Measurements from ENCODE around the gene TAF7. TPM values are rescaled to one million over a fixed set of nuclear protein-coding genes. Genes with fewer than 3 reads are reported as not detected.

Gene TAF7, protein sequence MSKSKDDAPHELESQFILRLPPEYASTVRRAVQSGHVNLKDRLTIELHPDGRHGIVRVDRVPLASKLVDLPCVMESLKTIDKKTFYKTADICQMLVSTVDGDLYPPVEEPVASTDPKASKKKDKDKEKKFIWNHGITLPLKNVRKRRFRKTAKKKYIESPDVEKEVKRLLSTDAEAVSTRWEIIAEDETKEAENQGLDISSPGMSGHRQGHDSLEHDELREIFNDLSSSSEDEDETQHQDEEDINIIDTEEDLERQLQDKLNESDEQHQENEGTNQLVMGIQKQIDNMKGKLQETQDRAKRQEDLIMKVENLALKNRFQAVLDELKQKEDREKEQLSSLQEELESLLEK
- total RNA-seq, result 10 to 100 TPM; 45.2 to 54.4 TPM

DNA sequence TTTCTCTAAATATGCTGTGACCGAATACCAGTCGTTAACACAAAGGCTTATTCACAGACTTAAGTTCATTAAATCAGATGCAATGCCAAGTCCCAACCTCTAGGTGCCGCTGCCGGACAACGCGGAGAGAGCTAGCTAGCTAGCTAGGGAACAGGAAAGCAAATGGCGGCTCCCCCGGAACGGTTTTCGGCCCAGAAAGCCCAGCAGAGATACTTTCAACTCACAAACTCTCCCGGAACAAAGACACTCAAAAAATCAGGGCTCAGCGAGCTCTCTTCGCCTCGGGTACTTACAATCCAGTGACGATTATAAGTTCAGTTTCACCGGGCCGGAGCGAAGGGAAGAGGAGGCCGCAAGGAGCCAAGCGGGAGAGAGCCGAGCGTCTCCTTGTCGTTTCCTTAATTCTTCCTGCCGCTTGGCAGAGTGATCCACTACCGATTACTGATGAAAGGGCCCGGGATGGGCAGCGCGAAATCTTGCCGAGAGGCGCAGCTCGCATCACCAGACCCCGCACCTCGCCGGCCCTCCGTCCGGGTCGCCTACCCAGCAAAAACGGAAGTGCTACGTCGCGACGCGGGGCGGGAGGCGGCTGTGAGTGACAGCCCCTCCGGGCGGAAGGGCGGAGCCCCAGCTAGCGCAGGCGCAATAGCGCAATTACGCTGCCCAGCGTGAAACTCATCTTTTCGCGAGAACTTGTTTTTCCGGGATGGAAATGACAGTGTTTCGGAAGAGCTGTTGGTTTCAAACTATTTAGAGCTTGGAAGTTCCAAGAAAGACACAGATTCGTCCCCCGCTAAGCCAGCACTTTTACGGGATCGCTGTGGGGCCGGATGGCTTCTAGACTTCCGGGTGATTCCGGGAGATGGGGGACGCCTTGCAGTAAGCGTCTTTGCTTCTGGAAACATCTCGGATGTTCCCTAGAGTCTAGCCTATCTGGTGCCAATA is at the start of gene TAF7:
TSS of gene TAF7 (minus strand) at position 560 of the 945 bp plus-strand sequence. CDS start 740 bp downstream, outside the sequence.
- Mint-ChIP-seq H3K27ac (peak within 1 kb of the TSS; percentile 100), H3K4me1 (peaks cover 23% of the 10 kb centered on the region), H3K9me3 (ENCODE audit: low read depth) (peaks cover 32% of the 10 kb centered on the region), H3K4me3 (peak within 1 kb of the TSS; percentile 91), H3K36me3 (ENCODE audit: low read depth) (peaks cover 62% of the 10 kb centered on the region), H3K27me3 (peaks cover 2% of the 10 kb centered on the region)
- ChIA-PET POLR2A (interaction anchor here (0.8 to 1.4 kb wide), 3 partner anchors 10 to 50 kb away, joined by 3 to 4 read pairs (median 4); partner anchors contain the start of gene PCDHGB3), CTCF (interaction anchor here (0.5 to 3.6 kb wide), 31 partner anchors 8 to 1693 kb away, joined by 3 to 25 read pairs (median 4); partner anchors contain the start of genes PCDHGA1, PCDHGA10, PCDHGA11 and PCDHGA12)
- ATAC-seq (peak; percentile 96), DNase-seq (peak; percentile 96)
- intact Hi-C loops (cut with DNase I, micrococcal nuclease), result loop anchor here (1.0 to 10.0 kb wide), 13 partner anchors 62 to 920 kb away; partner anchors contain the start of genes ANKHD1 (in 1 of the 2), DELE1 (in 1 of the 2), DIAPH1 (in 1 of the 2) and HDAC3 (in 1 of the 2)

DNA sequence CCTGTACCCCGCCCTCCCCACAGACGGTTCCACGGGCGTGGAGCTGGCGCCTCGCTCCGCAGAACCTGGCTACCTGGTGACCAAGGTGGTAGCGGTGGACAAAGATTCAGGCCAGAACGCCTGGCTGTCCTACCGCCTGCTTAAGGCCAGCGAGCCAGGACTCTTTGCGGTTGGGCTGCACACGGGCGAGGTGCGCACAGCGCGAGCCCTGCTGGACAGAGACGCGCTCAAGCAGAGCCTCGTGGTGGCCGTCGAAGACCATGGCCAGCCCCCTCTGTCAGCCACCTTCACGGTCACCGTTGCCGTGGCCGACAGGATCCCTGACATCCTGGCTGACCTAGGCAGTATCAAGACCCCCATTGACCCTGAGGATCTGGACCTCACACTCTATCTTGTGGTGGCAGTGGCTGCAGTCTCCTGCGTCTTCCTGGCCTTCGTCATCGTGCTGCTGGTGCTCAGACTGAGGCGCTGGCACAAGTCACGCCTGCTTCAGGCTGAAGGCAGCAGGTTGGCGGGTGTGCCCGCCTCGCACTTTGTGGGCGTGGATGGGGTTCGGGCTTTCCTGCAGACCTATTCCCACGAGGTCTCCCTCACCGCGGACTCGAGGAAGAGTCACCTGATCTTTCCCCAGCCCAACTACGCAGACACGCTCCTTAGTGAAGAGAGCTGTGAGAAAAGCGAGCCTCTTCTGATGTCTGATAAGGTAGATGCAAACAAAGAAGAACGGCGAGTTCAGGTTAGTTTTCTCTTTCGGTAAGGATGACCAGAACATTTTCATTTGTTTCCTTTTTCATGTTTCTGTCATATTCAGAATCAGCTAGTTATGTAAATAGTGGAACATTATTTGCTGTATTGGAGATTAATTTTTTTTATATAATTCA is 45.7 kb upstream of the TAF7 start:
- H3K27me3 Mint-ChIP-seq, result peaks cover 69% of the 10 kb centered on the region
- H3K36me3 Mint-ChIP-seq (ENCODE audit: low read depth), result peaks cover 38% of the 10 kb centered on the region
- ATAC-seq, result no peak
- peaks cover 3% of the 10 kb centered on the region for H3K4me1 Mint-ChIP-seq
- intact Hi-C loops (cut with DNase I, micrococcal nuclease), result loop anchor here (10.0 kb wide), 4 partner anchors 121 to 571 kb away; partner anchors contain the start of genes PCDHA12 (in 1 of the 2), PCDHA2 (in 1 of the 2), PCDHA8 (in 1 of the 2) and PCDHA9 (in 1 of the 2)
- no peak overlapping the region for H3K27ac Mint-ChIP-seq
- no peak for DNase-seq
- POLR2A ChIA-PET, result no interaction called here
- peaks cover 28% of the 10 kb centered on the region for H3K9me3 Mint-ChIP-seq (ENCODE audit: low read depth)
- CTCF ChIA-PET, result no interaction called here
- no peak overlapping the region for H3K4me3 Mint-ChIP-seq

DNA sequence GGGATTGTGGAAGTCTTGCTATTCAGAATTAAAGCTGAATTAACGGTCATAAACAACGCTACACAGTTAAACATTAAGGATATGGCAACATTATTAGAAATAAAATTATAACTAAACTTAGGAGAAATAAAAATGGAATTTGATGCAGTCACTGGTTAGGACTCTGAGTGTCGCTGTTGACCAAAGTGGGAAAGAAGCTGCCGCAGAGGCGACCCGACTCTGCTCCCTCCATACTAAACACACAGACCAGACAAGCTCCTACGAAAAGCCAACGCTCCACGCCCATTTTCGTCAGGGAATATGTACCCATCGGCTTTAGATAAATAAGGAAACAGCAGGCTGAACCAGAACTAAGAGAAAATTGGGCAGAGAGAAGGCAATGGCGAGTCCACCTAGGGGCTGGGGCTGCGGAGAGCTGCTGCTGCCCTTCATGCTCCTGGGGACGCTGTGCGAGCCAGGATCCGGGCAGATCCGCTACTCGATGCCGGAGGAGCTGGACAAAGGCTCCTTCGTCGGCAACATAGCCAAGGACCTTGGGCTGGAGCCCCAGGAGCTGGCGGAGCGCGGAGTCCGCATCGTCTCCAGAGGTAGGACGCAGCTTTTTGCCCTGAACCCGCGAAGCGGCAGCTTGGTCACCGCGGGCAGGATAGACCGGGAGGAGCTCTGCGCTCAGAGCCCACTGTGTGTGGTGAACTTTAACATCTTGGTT is 43.5 kb upstream of the TAF7 start, which contains the start of gene PCDHGA5:
TSS of gene PCDHGA5 (plus strand) at position 211 of the 709 bp plus-strand sequence. CDS start at position 380, 169 bp downstream.
- Mint-ChIP-seq H3K36me3 (ENCODE audit: low read depth) (peaks cover 38% of the 10 kb centered on the region), H3K4me3 (no peak within 1 kb of the TSS), H3K4me1 (peaks cover 2% of the 10 kb centered on the region), H3K9me3 (ENCODE audit: low read depth) (peaks cover 40% of the 10 kb centered on the region), H3K27ac (no peak within 1 kb of the TSS), H3K27me3 (peaks cover 71% of the 10 kb centered on the region)
- ATAC-seq, result no peak
- no peak for DNase-seq
- POLR2A ChIA-PET, result no interaction called here
- CTCF ChIA-PET, result interaction anchor here (0.6 to 1.7 kb wide), 7 partner anchors 9 to 188 kb away, joined by 3 to 4 read pairs (median 3); partner anchors contain the start of genes PCDHGA2, PCDHGA4 and PCDHGB6
- intact Hi-C loops (cut with DNase I, micrococcal nuclease), result loop anchor here (5.0 to 10.0 kb wide), 5 partner anchors 119 to 569 kb away; partner anchors contain the start of genes PCDHA12 (in 1 of the 2), PCDHA2 (in 1 of the 2), PCDHA8 (in 1 of the 2) and PCDHA9 (in 1 of the 2)

DNA sequence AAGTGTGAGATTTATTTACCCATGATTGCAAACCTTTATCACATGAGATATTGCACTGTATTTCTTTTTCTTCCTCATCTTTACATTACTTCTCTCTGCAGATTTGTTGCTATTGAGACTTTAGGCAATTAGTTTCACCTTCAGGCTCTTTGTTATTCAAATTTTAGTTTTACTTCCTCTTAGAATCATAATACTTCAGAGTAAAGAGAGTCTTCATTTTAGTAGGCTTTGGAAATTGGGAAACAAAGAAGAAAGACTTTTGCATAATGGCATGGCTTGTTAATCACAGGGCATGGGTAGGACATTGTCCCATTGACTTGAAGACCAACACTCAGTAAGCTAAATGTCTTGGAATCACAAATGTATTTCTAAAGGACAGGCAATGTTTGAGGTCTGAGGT is 42.1 kb upstream of the TAF7 start:
- Mint-ChIP-seq H3K27me3 (peaks cover 73% of the 10 kb centered on the region), H3K36me3 (ENCODE audit: low read depth) (peaks cover 38% of the 10 kb centered on the region), H3K27ac (no peak overlapping the region), H3K4me3 (no peak overlapping the region), H3K4me1 (peaks cover 2% of the 10 kb centered on the region), H3K9me3 (ENCODE audit: low read depth) (peaks cover 40% of the 10 kb centered on the region)
- POLR2A ChIA-PET, result no interaction called here
- CTCF ChIA-PET, result interaction anchor here (0.5 to 1.0 kb wide), 3 partner anchors 150 to 1429 kb away, joined by 3 read pairs; no protein-coding TSS in a partner anchor
- intact Hi-C loops (cut with DNase I, micrococcal nuclease), result loop anchor here (1.0 to 10.0 kb wide), 6 partner anchors 12 to 568 kb away; partner anchors contain the start of genes PCDHA12 (in 1 of the 2), PCDHA2 (in 1 of the 2), PCDHA8 (in 1 of the 2) and PCDHA9 (in 1 of the 2)
- ATAC-seq (no peak), DNase-seq (no peak)

DNA sequence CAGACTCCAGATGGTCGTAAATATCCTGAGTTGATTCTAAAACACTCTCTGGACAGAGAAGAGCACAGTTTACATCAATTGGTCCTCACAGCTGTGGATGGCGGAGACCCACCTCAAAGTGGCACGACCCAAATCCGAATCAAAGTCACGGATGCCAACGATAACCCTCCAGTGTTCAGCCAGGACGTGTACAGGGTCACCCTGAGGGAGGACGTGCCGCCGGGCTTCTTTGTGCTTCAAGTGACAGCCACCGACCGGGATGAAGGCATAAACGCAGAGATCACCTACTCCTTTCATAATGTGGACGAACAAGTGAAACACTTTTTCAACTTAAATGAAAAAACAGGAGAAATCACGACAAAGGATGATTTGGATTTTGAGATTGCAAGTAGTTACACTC is 40.1 kb upstream of the TAF7 start:
- peaks cover 34% of the 10 kb centered on the region for H3K36me3 Mint-ChIP-seq (ENCODE audit: low read depth)
- peaks cover 38% of the 10 kb centered on the region for H3K9me3 Mint-ChIP-seq (ENCODE audit: low read depth)
- intact Hi-C loops (cut with DNase I, micrococcal nuclease), result loop anchor here (5.0 to 10.0 kb wide), 5 partner anchors 116 to 566 kb away; partner anchors contain the start of genes PCDHA12 (in 1 of the 2), PCDHA2 (in 1 of the 2), PCDHA8 (in 1 of the 2) and PCDHA9 (in 1 of the 2)
- ATAC-seq (no peak), DNase-seq (no peak)
- no peak overlapping the region for H3K4me3 Mint-ChIP-seq
- CTCF ChIA-PET, result interaction anchor here (1.1 kb wide), 1 partner anchor 25 kb away, joined by 3 read pairs; no protein-coding TSS in a partner anchor
- POLR2A ChIA-PET, result no interaction called here
- H3K4me1 Mint-ChIP-seq, result peaks cover 2% of the 10 kb centered on the region
- peaks cover 80% of the 10 kb centered on the region for H3K27me3 Mint-ChIP-seq
- H3K27ac Mint-ChIP-seq, result no peak overlapping the region

DNA sequence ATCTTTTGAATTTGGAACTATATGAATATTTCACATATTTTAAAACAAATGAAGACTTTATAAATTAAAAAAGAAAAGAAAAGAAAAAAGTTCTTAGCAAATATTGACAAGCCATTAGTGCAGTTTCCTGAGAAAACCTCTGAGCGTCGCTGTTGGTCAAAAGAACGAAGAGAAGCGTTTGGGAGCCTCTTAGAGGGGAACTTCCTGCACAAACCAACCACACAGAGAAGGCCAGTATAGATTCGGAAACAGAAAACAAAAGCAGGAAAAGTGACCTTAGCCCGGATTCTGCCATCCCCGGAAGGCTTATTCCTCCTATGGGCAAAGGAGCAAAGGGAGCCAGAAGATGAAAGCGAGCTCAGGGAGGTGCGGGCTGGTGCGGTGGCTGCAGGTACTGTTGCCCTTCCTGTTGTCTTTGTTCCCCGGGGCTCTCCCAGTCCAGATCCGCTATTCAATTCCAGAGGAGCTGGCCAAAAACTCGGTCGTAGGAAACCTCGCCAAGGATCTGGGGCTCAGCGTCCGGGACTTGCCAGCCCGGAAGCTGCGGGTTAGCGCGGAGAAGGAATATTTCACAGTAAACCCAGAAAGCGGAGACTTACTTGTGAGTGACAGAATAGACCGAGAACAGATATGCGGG is 39.3 kb upstream of the TAF7 start, which contains the start of gene PCDHGB2:
TSS of gene PCDHGB2 (plus strand) at position 205 of the 637 bp plus-strand sequence. CDS start at position 347, 142 bp downstream.
- Mint-ChIP-seq H3K27ac (no peak within 1 kb of the TSS), H3K4me1 (peaks cover 2% of the 10 kb centered on the region), H3K9me3 (ENCODE audit: low read depth) (peaks cover 32% of the 10 kb centered on the region), H3K36me3 (ENCODE audit: low read depth) (peaks cover 26% of the 10 kb centered on the region), H3K27me3 (peaks cover 76% of the 10 kb centered on the region), H3K4me3 (peak within 1 kb of the TSS; percentile 61)
- POLR2A ChIA-PET, result no interaction called here
- intact Hi-C loops (cut with DNase I, micrococcal nuclease), result loop anchor here (5.0 to 10.0 kb wide), 5 partner anchors 115 to 565 kb away; partner anchors contain the start of genes PCDHA12 (in 1 of the 2), PCDHA2 (in 1 of the 2), PCDHA8 (in 1 of the 2) and PCDHA9 (in 1 of the 2)
- CTCF ChIA-PET, result interaction anchor here (1.0 to 2.4 kb wide), 5 partner anchors 10 to 204 kb away, joined by 3 to 6 read pairs (median 4); partner anchors contain the start of gene PCDHGA12
- DNase-seq (no peak), ATAC-seq (peak; percentile 19)

DNA sequence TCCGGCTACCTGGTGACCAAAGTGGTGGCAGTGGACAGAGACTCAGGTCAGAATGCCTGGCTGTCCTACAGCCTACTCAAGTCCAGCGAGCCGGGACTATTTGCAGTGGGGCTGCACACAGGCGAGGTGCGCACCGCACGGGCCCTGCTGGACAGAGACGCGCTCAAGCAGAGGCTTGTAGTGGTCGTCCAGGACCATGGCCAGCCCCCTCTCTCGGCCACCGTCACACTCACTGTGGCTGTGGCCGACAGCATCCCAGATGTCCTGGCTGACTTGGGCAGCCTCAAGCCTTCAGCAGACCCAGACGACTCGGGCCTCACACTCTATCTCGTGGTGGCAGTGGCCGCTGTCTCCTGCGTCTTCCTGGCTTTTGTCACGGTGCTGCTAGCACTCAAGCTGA is 36.4 kb upstream of the TAF7 start:
- Mint-ChIP-seq H3K4me1 (peaks cover 2% of the 10 kb centered on the region), H3K36me3 (ENCODE audit: low read depth) (peaks cover 19% of the 10 kb centered on the region)
- CTCF ChIA-PET, result interaction anchor here (0.6 to 1.5 kb wide), 2 partner anchors 63 to 207 kb away, joined by 3 to 5 read pairs; no protein-coding TSS in a partner anchor

DNA sequence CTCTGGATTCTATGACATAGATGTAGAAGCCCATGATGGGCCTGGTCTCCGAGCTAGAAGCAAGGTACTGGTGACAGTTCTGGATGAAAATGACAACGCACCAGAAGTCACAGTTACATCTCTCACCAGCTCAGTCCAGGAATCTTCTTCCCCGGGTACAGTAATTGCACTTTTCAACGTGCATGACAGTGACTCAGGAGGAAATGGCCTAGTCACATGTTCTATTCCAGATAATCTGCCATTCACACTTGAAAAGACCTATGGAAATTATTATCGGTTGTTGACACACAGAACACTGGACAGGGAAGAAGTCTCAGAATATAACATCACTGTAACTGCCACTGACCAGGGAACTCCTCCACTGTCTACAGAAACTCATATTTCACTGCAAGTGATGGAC is 35.5 kb upstream of the TAF7 start:
- H3K27me3 Mint-ChIP-seq, result peaks cover 70% of the 10 kb centered on the region
- intact Hi-C loops (cut with DNase I, micrococcal nuclease), result no loop called here
- peaks cover 17% of the 10 kb centered on the region for H3K36me3 Mint-ChIP-seq (ENCODE audit: low read depth)
- peaks cover 2% of the 10 kb centered on the region for H3K4me1 Mint-ChIP-seq
- ChIA-PET POLR2A (no interaction called here), CTCF (interaction anchor here (0.6 to 2.0 kb wide), 9 partner anchors 22 to 208 kb away, joined by 3 to 8 read pairs (median 5); partner anchors contain the start of genes PCDHGA12 and TAF7)
- ATAC-seq (no peak), DNase-seq (no peak)
- H3K27ac Mint-ChIP-seq, result no peak overlapping the region
- H3K4me3 Mint-ChIP-seq, result no peak overlapping the region
- peaks cover 19% of the 10 kb centered on the region for H3K9me3 Mint-ChIP-seq (ENCODE audit: low read depth)

More for the DNA sequence above, 36.4 kb upstream of the TAF7 start:
- Mint-ChIP-seq H3K27me3 (peaks cover 70% of the 10 kb centered on the region), H3K9me3 (ENCODE audit: low read depth) (peaks cover 22% of the 10 kb centered on the region), H3K4me3 (no peak overlapping the region), H3K27ac (no peak overlapping the region)
- DNase-seq (no peak), ATAC-seq (no peak)
- intact Hi-C loops (cut with DNase I, micrococcal nuclease), result no loop called here
- POLR2A ChIA-PET, result no interaction called here

DNA sequence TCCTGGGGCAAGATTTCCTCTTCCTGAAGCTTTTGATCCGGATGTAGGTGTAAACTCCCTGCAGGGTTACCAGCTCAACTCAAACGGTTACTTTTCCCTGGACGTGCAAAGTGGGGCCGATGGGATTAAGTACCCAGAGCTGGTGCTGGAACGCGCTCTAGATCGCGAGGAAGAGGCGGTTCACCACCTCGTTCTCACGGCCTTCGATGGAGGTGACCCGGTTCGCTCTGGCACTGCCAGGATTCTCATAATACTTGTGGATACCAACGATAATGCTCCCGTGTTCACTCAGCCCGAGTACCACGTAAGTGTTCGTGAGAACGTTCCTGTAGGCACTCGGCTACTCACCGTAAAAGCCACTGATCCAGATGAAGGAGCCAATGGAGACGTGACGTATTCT is 35.1 kb upstream of the TAF7 start:
- Mint-ChIP-seq H3K4me1 (peaks cover 2% of the 10 kb centered on the region), H3K36me3 (ENCODE audit: low read depth) (peaks cover 12% of the 10 kb centered on the region), H3K27me3 (peaks cover 70% of the 10 kb centered on the region), H3K4me3 (peak overlapping the region; percentile 37), H3K9me3 (ENCODE audit: low read depth) (peaks cover 17% of the 10 kb centered on the region), H3K27ac (no peak overlapping the region)
- ATAC-seq, result no peak
- intact Hi-C loops (cut with DNase I, micrococcal nuclease), result no loop called here
- CTCF ChIA-PET, result interaction anchor here (0.8 to 2.0 kb wide), 10 partner anchors 8 to 209 kb away, joined by 3 to 8 read pairs (median 4); partner anchors contain the start of genes PCDHGA12, PCDHGA5 and TAF7
- POLR2A ChIA-PET, result no interaction called here
- DNase-seq, result no peak
